Dendritic cell treated with granulocyte-macrophage colony-stimulating factor and Interleukin-4, amounts not matched to agents 40 ng/mL and 50 ng/mL, for 4 days (primary cell): Measurements from ENCODE around the gene HTD2.
"Not testable (repeated sequence)": the region's sequence is repeated elsewhere in the genome, so short reads cannot be mapped to it uniquely, and the experiment has no call there.

Source experiments
- H3K27ac Mint-ChIP-seq: one replicate; pipeline ENCODE4 v1.8.0; 2022; ENCODE audit warnings: mild to moderate bottlenecking, mixed read lengths
- H3K27me3 Mint-ChIP-seq: one replicate; pipeline ENCODE4 v1.8.0; 2022; ENCODE audit warnings: mild to moderate bottlenecking, mixed read lengths
- H3K36me3 Mint-ChIP-seq: one replicate; pipeline ENCODE4 v1.8.0; 2022; ENCODE audit warnings: low read depth, mixed read lengths
- H3K4me1 Mint-ChIP-seq: one replicate; pipeline ENCODE4 v1.8.0; 2022; ENCODE audit warnings: low read depth, mixed read lengths
- H3K4me3 Mint-ChIP-seq: one replicate; pipeline ENCODE4 v1.8.0; 2022; ENCODE audit warnings: mild to moderate bottlenecking, moderate library complexity, mixed read lengths
- H3K9me3 Mint-ChIP-seq: one replicate; pipeline ENCODE4 v1.8.0; 2022; ENCODE audit warnings: mixed read lengths
- intact Hi-C: fragments of 100-400 bp; cut with micrococcal nuclease; formaldehyde crosslinking; loops from one replicate; pipeline ENCODE4 v1.15.0; 2022

Gene HTD2

GRCh38 chr3:58332575-58333188 is 26.4 kb downstream of the HTD2 start, which contains the start of gene PXK:
Gene PXK, plus strand, starts transcription at chr3:58332892. Its CDS starts 97 bp downstream, at chr3:58332989.
- H3K4me1 Mint-ChIP-seq: peaks cover 39% of the 10 kb centered on the region
- H3K27me3 Mint-ChIP-seq: no peaks in the 10 kb centered on the region
- no peaks in the 10 kb centered on the region for H3K9me3 Mint-ChIP-seq
- peak within 1 kb of the TSS; percentile 91 for H3K27ac Mint-ChIP-seq
- peak within 1 kb of the TSS; percentile 95 for H3K4me3 Mint-ChIP-seq
- H3K36me3 Mint-ChIP-seq: peaks cover 19% of the 10 kb centered on the region
- intact Hi-C loops: loop anchor here (2.0 to 5.0 kb wide), 2 partner anchors 40 to 160 kb away; partner anchors contain the start of gene KCTD6

- Mint-ChIP-seq H3K36me3 (peaks cover 19% of the 10 kb centered on the region), H3K4me3 (peak overlapping the region; percentile 95), H3K27ac (peak overlapping the region; percentile 91), H3K27me3 (no peaks in the 10 kb centered on the region), H3K4me1 (peaks cover 41% of the 10 kb centered on the region), H3K9me3 (no peaks in the 10 kb centered on the region)
- intact Hi-C loops: loop anchor here (2.0 to 5.0 kb wide), 3 partner anchors 17 to 159 kb away; partner anchors contain the start of gene KCTD6
These were observed 27.1 kb downstream of the HTD2 start for GRCh38 chr3:58333206-58334012.

- Mint-ChIP-seq H3K4me3 (peak overlapping the region; percentile 95), H3K27me3 (no peaks in the 10 kb centered on the region), H3K36me3 (peaks cover 25% of the 10 kb centered on the region), H3K9me3 (no peaks in the 10 kb centered on the region), H3K4me1 (peaks cover 46% of the 10 kb centered on the region), H3K27ac (peak overlapping the region; percentile 91)
- intact Hi-C loops: loop anchor here (2.0 to 5.0 kb wide), 2 partner anchors 17 to 38 kb away; no protein-coding TSS in a partner anchor
These were observed 27.6 kb downstream of the HTD2 start for GRCh38 chr3:58334013-58334321.

GRCh38 chr3:58334506-58334884 is 28.2 kb downstream of the HTD2 start:
- peaks cover 29% of the 10 kb centered on the region for H3K36me3 Mint-ChIP-seq
- H3K27ac Mint-ChIP-seq: peak overlapping the region; percentile 91
- peaks cover 48% of the 10 kb centered on the region for H3K4me1 Mint-ChIP-seq
- H3K9me3 Mint-ChIP-seq: no peaks in the 10 kb centered on the region
- peak overlapping the region; percentile 95 for H3K4me3 Mint-ChIP-seq
- no peaks in the 10 kb centered on the region for H3K27me3 Mint-ChIP-seq
- intact Hi-C loops: loop anchor here (2.0 to 5.0 kb wide), 2 partner anchors 16 to 38 kb away; no protein-coding TSS in a partner anchor

- Mint-ChIP-seq H3K27me3 (no peaks in the 10 kb centered on the region), H3K4me3 (peak overlapping the region; percentile 95), H3K4me1 (peaks cover 49% of the 10 kb centered on the region), H3K9me3 (no peaks in the 10 kb centered on the region), H3K36me3 (peaks cover 38% of the 10 kb centered on the region), H3K27ac (peak overlapping the region; percentile 91)
- intact Hi-C loops: loop anchor here (2.0 kb wide), 1 partner anchor 15 kb away; no protein-coding TSS in a partner anchor
These were observed 29.3 kb downstream of the HTD2 start for GRCh38 chr3:58335652-58335947.

- Mint-ChIP-seq H3K4me1 (peaks cover 56% of the 10 kb centered on the region), H3K9me3 (no peaks in the 10 kb centered on the region), H3K36me3 (peaks cover 45% of the 10 kb centered on the region), H3K27ac (peak overlapping the region; percentile 91), H3K4me3 (peak overlapping the region; percentile 58), H3K27me3 (no peaks in the 10 kb centered on the region)
- intact Hi-C loops: no loop called here
These were observed 30.0 kb downstream of the HTD2 start for GRCh38 chr3:58336135-58336882.

GRCh38 chr3:58337190-58337589 is 30.9 kb downstream of the HTD2 start:
- H3K4me1 Mint-ChIP-seq: peaks cover 50% of the 10 kb centered on the region
- no peaks in the 10 kb centered on the region for H3K9me3 Mint-ChIP-seq
- peaks cover 54% of the 10 kb centered on the region for H3K36me3 Mint-ChIP-seq
- intact Hi-C loops: no loop called here
- no peak overlapping the region for H3K4me3 Mint-ChIP-seq
- H3K27ac Mint-ChIP-seq: peak overlapping the region; percentile 22
- no peaks in the 10 kb centered on the region for H3K27me3 Mint-ChIP-seq

- H3K9me3 Mint-ChIP-seq, H3K4me3 Mint-ChIP-seq, H3K27me3 Mint-ChIP-seq, H3K27ac Mint-ChIP-seq, intact Hi-C loops: not testable (repeated sequence)
- Mint-ChIP-seq H3K4me1 (peaks cover 59% of the 10 kb centered on the region), H3K36me3 (peaks cover 63% of the 10 kb centered on the region)
These were observed 32.8 kb downstream of the HTD2 start for GRCh38 chr3:58339146-58339545.

GRCh38 chr3:58340594-58341244 is 34.4 kb downstream of the HTD2 start:
- no peaks in the 10 kb centered on the region for H3K27me3 Mint-ChIP-seq

GRCh38 chr3:58341376-58341775 is 35.1 kb downstream of the HTD2 start:
- Mint-ChIP-seq H3K27ac (no peak overlapping the region), H3K9me3 (no peaks in the 10 kb centered on the region), H3K27me3 (no peaks in the 10 kb centered on the region), H3K4me1 (peaks cover 55% of the 10 kb centered on the region), H3K4me3 (no peak overlapping the region), H3K36me3 (peaks cover 68% of the 10 kb centered on the region)
- intact Hi-C loops: no loop called here

More at GRCh38 chr3:58340594-58341244, 34.4 kb downstream of the HTD2 start:
- intact Hi-C loops: no loop called here
- Mint-ChIP-seq H3K4me3 (no peak overlapping the region), H3K4me1 (peaks cover 55% of the 10 kb centered on the region), H3K36me3 (peaks cover 68% of the 10 kb centered on the region), H3K27ac (no peak overlapping the region), H3K9me3 (no peaks in the 10 kb centered on the region)

GRCh38 chr3:58342676-58343075 is 36.4 kb downstream of the HTD2 start:
- intact Hi-C loops: no loop called here
- H3K36me3 Mint-ChIP-seq: peaks cover 69% of the 10 kb centered on the region

GRCh38 chr3:58345457-58345856 is 39.1 kb downstream of the HTD2 start:
- no peak overlapping the region for H3K27ac Mint-ChIP-seq

More at GRCh38 chr3:58342676-58343075, 36.4 kb downstream of the HTD2 start:
- no peak overlapping the region for H3K27ac Mint-ChIP-seq
- H3K9me3 Mint-ChIP-seq: no peaks in the 10 kb centered on the region
- no peaks in the 10 kb centered on the region for H3K27me3 Mint-ChIP-seq
- peaks cover 47% of the 10 kb centered on the region for H3K4me1 Mint-ChIP-seq
- no peak overlapping the region for H3K4me3 Mint-ChIP-seq

GRCh38 chr3:58346368-58346767 is 40.0 kb downstream of the HTD2 start:
- H3K36me3 Mint-ChIP-seq: peaks cover 53% of the 10 kb centered on the region
- no peak overlapping the region for H3K4me3 Mint-ChIP-seq
- H3K27ac Mint-ChIP-seq: no peak overlapping the region
- H3K9me3 Mint-ChIP-seq: no peaks in the 10 kb centered on the region
- intact Hi-C loops: no loop called here
- no peaks in the 10 kb centered on the region for H3K27me3 Mint-ChIP-seq
- H3K4me1 Mint-ChIP-seq: peaks cover 61% of the 10 kb centered on the region

More at GRCh38 chr3:58345457-58345856, 39.1 kb downstream of the HTD2 start:
- Mint-ChIP-seq H3K9me3 (no peaks in the 10 kb centered on the region), H3K27me3 (no peaks in the 10 kb centered on the region), H3K36me3 (peaks cover 62% of the 10 kb centered on the region), H3K4me1 (peaks cover 59% of the 10 kb centered on the region), H3K4me3 (no peak overlapping the region)
- intact Hi-C loops: no loop called here
